ENCODE data around the gene ARIH1.

ARIH1 gene

GRCh38 chr15:72538931-72539330 lies 64.8 kb downstream of the ARIH1 start:
- no peak for DNase-seq (ENCODE audit: low spot score)
- H3K27ac ChIP-seq, result no peak overlapping the region
- no peak overlapping the region for H3K4me3 ChIP-seq
- no peak for TF ChIP-seq CTCF (IDR thresholded peaks at IDR 0.05)

- TF ChIP-seq CTCF (IDR thresholded peaks at IDR 0.05), result no peak
- no peak overlapping the region for H3K27ac ChIP-seq
- DNase-seq (ENCODE audit: low spot score), result no peak
- no peak overlapping the region for H3K4me3 ChIP-seq
Observed at GRCh38 chr15:72540606-72541237, 66.6 kb downstream of the ARIH1 start.

DNA sequence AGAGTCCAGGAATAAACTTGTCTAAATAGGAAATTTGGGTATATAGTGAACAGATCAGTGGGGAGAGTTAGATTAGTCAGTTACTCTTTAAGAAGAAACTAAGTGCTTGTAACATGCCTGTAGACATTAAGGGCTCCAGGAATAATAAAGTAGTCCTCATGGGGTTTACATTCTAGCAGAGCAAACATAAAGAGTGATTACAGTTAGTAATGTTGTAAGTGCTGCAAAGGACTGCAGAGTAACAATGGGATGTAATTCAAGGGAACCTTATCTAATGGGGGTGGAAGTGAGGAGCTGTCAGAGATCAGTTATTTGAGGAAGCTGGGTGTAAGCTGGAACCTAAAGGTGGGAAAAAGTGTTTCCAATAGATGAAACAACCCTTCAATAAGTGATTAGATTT lies 67.5 kb downstream of the ARIH1 start:
- Histone ChIP-seq H3K27ac (no peak overlapping the region), H3K4me3 (no peak overlapping the region)
- TF ChIP-seq CTCF (IDR thresholded peaks at IDR 0.05), result no peak
- DNase-seq (ENCODE audit: low spot score), result no peak

- no peak for TF ChIP-seq CTCF (IDR thresholded peaks at IDR 0.05)
- no peak overlapping the region for H3K4me3 ChIP-seq
- H3K27ac ChIP-seq, result no peak overlapping the region
- DNase-seq (ENCODE audit: low spot score), result no peak
Observed at GRCh38 chr15:72545156-72545555, 71.0 kb downstream of the ARIH1 start.

DNA sequence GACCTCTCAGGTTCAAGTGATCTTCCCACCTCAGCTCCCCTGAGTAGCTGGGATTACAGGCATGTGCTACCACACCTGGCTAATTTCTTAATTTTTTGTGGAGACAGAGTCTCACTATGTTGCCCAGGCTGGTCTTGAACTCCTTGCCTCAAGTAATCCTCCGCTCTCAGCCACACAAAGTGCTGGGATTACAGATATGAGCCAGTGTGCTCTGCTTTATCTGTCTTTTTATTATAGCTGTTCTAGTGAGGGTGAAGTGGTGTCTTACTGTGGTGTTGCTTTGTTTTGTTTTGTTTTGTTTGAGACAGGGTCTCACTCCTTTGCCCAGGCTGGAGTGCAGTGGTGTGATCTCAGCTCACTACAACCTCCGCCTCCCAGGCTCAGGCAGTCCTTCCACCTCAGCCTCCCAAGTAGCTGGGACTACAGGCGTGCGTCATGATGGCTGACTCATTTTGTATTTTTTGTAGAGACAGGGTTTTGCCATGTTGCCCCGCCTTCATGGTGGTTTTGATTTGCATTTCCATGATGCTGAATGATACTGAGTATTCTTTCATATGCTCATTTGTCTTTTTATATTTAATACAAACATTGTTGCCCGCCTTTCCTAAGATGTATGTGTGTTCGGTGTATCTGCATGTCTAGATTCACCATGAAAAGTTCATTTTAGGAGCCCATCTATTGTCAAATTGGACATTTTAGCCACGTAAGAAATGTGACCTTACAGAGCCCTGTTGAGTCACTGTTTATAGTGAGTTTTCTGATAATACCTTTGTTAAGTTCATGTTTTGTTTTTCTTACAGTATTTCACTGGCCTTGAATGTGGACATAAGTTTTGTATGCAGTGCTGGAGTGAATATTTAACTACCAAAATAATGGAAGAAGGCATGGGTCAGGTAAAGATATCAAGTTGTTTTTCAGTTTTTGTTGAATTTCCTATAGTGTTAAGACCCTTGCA lies 80.6 kb downstream of the ARIH1 start:
- no peak for DNase-seq (ENCODE audit: low spot score)
- TF ChIP-seq CTCF (IDR thresholded peaks at IDR 0.05), result no peak
- no peak overlapping the region for H3K27ac ChIP-seq
- no peak overlapping the region for H3K4me3 ChIP-seq

GRCh38 chr15:72559781-72560180 lies 85.7 kb downstream of the ARIH1 start:
- Histone ChIP-seq H3K4me3 (no peak overlapping the region), H3K27ac (no peak overlapping the region)
- no peak for DNase-seq (ENCODE audit: low spot score)
- no peak for TF ChIP-seq CTCF (IDR thresholded peaks at IDR 0.05)

Data from coronary artery (tissue), 2 donors.